Body of pancreas (tissue), 4 donors: Measurements from ENCODE around the gene CREB5.

Experiments used
- CTCF ChIP-seq, 7 experiments: fragments of 450-650 bp in 4 of 7; fragments of 200-600 bp in 3 of 7; sonication (generic) in 3 of 7; IDR thresholded peaks; one replicate each; pipeline ENCODE4 v1.5.1; 2016 to 2019; ENCODE audit warnings: antibody characterized with exemption in 7 of 7
- POLR2A ChIP-seq, 3 donors: fragments of 450-650 bp; IDR thresholded peaks; one replicate each; pipeline ENCODE4 v1.6.1; 2016; ENCODE audit warnings: antibody characterized with exemption in 3 of 3, mild to moderate bottlenecking in 2 of 3

GRCh38 chr7:28434510-28434909, 22.2 kb downstream of the CREB5 start:
- TF ChIP-seq CTCF (IDR thresholded peaks at IDR 0.05) (no peak), POLR2A (IDR thresholded peaks at IDR 0.05) (no peak)
